Inflammatory macrophage treated with lipopolysaccharide for 4 hours (primary cell): ENCODE measurements around the gene VSTM2L.
A peak's percentile ranks its signal among the peaks of the same experiment; 100 is the strongest.

Source experiments
- DNase-seq: peaks from one replicate; pipeline ENCODE4 v3.0.0-alpha.2; 2020

Gene VSTM2L

GRCh38 chr20:37901654-37902503, 1.0 kb upstream of the VSTM2L start:
- peak; percentile 48 for DNase-seq

DNA sequence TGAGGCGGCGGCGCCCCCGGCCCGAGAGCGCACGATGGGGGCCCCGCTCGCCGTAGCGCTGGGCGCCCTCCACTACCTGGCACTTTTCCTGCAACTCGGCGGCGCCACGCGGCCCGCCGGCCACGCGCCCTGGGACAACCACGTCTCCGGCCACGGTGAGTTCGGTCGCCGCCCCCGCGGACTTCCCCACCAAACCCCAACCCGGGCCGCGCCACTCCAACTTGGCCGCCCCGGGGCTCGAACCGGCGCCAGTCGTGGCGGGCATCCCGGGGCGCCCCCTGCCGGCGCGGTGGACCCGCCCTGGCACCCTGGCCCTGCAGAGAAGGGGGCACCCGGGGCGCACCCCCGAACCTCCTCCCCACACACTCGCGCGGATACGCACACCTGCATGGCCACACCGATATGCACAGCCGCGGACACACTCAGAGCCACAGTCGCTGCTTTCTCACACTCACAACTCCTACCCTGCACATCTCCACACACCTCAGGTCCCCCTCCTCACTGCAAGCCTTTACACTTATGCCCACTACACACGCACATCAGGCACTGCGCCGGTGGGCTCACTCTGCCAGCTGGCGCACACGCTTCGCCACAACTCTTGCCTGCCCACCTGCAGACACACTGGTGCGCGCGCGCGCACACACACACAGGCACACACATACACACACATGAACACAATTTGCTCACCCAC, 535 bp downstream of the VSTM2L start:
- DNase-seq: no peak

DNA sequence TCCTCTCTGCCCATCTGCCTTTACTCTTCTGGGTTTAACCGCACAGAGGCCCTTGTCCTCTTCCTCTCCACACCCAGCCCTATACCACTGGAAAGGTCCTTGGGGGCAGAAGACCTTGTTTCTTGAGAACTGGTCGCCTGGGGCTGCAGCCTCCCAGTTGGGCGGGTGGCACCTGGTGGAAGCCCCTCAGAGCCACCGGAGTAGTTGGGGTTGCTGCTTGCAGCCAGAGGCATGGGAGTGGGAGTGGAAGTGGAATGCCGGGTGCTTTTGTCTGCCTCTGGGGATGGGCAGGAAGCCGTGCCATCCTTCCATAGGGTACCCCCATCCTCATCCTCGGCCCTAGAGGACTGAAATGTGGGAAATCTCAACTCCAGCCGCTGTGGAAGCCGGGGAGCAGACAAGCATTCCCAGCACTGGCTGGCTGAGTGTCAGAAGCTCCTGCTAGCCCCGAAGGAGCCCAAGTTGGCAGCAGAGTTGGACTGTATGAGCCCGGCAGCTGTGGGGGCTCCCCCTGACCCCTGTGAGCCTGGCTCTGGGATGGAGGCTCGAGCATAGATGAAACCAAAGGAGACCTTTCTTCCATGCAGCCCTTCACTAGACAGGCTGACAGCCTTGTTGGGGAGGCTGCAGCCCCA, 1.2 kb downstream of the VSTM2L start:
- DNase-seq: no peak

- no peak for DNase-seq
Observed at GRCh38 chr20:37904845-37905373, 2.0 kb downstream of the VSTM2L start.

DNA sequence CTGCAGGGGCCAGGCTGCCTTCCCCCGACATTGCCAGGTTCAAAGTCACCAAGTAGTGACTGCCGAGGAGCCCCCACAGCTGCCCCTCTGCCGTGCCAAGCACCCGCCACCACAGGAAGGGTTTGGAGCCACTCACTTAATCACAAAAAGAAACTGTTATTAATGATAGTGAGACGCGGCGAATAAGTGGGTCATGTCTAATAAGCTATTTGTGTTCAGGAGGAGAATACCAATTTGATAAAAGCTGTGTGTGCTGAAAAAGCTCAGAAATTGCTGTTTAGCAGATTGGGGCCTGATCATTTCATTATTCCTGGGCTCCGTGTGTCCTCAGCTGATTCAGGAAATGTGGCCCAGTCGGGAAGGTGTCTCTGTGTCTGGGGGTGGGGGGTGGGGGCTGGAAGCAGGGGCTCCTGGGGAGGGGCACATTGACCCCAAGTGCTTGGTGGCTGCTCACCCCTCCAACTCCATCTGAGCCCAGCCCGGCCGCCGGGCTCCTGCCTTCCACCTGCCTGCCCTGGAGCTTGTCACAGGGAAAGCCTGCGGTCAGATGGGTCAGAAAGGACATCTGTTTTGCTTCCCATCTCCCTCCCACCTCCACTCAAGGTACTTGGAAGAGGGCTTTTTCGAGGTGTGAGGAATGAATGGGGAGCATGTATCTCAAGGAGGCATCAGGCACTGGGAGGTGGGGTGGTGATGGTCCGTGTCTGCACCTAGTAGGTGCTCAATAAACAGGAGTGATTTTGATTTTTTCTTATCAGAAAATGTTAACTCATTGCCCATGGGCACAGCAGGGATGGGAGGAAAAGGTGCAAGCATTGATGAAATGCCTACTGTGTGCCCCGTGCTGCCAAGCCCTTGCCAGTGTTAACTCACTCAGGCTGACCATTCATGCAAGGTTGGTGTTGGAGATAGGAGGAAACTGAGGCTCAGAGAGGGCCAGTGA, 3.0 kb downstream of the VSTM2L start:
- no peak for DNase-seq

- DNase-seq: no peak
Observed at GRCh38 chr20:37907330-37907676, 4.4 kb downstream of the VSTM2L start.

- no peak for DNase-seq
Observed at GRCh38 chr20:37907677-37908401, 4.9 kb downstream of the VSTM2L start.

DNA sequence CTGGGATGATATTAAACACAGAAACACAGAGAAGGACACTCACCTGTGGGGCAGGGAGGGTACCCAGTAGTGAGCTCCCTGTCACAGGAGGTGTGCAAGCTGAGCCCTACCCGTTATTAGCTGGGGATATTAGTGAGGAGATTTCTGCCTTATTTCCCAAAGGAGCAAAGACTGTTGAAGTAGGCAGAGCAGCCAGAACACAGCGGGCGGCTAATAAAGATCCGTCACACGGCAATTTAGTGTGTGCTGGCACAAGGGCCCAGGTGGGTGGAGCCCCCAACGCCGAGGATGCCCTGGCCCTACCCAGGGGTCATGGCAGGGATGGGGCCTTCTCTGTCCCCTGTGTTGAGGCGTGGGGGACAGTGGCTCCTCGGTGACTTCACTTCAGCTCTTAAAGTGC, 8.3 kb downstream of the VSTM2L start:
- no peak for DNase-seq

- DNase-seq: no peak
Observed at GRCh38 chr20:37911838-37912281, 8.9 kb downstream of the VSTM2L start.

DNA sequence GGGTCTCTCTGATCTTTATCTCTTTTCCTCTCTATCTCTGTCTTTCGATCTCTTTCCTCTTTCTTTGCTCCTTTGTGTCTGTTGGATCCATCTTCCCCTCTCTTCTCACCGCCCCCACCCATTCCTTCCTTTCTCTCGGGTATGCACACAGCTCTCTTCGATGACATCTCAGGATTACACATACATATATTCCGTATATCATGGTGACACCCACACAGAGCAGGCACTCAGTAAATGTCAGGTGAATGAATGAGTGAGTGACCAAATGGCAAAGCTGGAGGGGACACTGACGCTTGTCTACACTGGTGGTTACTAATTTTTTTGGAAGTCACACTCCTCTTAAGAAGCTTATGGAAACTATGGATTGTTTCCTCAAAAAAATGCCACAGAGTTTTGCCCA, 9.9 kb downstream of the VSTM2L start:
- DNase-seq: no peak

DNA sequence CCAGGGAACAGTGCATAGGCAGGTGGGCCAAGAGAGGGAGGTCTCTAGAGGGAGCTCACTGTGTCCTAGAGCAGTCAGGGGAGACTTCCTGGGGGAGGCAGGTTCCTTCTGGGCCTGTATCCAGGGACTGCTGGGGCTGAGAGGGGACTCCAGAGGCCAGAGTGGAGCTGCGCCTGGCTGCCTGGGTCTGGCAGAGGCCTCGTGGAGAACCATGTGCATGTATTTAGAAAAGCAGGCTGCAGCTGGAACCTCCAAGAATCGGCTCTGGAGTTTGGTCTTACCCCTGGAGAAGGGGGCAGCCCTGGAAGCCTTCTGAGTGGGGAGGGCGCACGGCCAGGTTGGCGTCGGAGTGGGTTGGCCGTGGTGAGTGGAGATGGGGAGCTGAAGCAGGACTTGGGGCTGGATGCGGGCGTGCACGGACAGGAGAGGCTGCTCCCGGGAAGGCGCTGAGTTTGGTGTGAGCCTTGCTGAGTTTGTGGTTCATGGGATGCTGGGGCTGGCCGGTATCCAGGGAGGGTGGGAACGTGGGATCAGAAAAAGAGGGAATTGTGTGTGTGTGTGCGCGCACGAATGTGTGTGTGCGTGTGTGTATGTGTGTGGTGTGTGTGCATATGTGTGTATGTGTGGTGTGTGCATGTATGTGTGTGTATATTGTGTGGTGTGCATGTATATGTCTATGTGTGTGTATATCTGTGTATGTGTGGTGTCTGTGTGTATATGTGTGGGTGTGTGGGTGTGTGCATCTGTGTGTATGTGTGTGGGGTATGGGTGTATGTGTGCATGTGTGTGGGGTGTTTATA, 10.8 kb downstream of the VSTM2L start:
- no peak for DNase-seq

DNA sequence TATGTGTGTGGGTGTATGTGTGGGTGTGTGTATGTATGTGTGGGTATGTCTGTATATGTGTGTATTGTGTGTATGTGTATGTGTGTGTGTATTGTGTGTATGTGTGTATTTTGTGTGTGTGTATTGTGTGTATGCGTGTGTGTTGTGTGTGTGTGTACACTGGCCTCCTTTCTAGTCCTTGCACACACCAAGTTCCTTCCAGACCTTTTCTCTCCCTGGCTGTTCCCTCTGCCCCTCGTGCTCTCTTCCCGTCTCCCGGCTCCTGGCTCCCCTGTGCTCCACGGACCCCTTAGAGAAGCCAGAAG, 11.4 kb downstream of the VSTM2L start:
- DNase-seq: no peak

GRCh38 chr20:37914672-37915433, 11.9 kb downstream of the VSTM2L start:
- DNase-seq: no peak

DNA sequence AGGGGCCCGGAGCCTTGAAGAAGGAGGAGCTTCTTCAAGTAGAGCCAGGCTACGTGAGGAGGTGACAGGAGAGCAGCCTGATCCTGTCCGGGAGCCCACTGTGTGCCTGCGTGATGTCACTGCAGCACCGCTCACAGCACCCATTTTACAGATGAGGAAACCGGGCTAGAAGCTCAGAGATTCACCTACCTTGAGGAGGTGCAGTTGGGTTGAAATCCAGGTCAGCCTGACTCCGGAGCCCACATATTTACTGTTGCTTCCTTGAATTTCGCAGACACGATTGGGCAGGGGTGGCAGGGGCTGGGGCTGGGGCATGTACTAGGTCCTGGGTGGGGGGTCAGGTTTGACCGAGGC, 12.5 kb downstream of the VSTM2L start:
- DNase-seq: no peak

DNA sequence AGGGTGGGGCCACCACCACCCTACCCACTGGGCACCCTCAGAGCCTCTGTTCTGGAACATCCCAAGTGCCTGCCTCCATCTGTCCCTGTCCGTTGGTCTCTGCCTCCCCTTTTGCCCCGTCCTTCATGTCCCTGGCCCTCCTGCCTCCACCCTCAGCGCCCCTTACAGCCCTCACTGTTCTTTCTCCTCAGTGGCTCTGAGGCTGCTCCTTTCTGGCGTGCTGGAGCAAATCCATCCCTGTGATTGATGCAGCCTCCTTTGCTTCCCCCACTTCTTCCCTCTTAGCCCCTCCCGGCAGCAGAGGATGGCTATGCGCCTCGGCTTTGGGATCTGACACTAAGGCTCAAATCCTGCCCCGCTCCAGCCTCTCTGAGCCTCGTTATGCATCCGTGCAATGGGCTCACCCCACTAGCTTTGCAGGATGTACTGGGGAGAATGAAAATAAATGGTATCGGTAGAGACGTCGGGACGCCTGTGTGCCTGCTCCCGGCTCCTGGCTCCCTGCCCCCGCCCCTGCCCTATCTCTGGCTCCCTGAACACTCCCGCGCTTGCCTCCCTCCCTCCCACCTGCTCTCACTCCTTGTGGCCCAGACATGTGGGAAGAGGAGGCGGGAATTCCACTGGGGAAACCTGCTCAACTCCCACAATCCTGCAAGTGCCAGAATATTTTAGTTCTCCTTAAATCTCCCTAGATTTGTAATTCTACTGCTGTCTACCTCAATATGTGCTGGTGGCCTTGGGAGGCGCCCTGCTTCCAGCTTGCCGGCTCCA, 13.1 kb downstream of the VSTM2L start:
- DNase-seq: no peak

DNA sequence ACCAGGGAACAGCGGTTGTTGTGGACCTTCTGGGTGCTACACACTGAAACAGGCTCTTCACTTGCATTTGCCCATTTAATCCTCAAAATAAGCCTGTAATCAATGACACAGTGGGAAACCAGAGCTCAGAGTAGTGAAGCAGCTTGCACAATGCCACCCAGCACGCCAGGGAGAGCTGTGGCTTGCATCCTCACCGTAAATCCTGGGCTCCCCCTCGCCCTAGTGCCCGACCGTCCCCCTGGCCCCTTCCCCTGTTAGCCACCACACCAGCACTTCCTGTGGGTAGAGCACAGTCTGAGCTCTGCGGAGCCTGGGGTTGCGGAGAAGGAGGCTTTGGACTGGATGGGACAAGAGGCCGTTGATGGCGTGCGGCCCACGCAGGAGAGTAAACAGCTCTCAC, 14.5 kb downstream of the VSTM2L start:
- DNase-seq: no peak

DNA sequence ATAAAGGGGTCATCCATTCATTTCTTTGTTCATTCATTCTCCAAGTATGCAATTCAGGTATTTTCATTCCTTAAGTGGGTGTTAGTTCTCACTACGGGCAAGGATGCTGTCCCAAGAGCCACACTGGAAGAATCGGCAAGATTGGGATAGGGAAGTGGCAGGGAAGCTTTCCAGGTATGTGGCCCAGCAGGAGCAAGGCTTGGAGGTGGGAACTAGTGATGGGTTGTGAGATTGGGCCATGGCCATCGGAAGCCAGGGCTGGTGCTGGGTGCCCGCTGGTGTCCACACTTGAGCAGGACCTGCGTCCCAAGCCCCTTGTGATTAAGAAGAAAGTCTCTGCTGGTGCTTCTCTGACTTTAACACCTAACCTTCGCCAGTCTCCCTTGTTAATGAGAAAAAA, 15.1 kb downstream of the VSTM2L start:
- no peak for DNase-seq

DNA sequence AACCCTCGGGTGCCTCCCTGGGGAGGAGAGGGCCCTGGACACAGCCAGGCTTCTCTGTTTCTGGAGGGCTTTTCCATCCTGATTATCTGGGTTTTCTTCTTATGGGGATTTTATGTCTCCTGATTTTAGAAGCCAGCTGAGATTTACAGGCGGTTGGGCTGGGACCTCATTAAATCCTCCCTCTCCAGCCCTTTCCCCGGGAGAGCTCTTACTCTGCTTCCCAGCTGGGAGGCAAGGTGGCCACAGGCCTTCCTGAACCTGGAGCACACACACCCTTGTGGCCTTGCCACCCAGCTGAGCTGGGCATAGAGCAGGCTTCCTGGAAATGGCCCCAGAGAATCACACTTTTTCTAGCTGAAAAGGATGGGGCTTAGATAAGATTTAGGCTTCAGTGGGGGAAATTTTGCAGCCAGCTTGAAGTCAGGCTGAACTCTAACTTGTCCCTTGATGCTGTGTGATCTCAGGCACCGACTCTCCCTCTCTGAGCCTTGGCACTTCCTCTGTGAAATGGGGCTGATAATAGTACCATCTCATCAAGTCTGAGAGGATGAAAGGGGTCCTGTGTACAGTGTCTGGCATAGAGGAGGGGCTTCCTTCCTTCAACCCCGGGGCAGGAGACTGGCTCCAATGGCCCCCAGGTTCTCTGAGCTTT, 16.6 kb downstream of the VSTM2L start:
- DNase-seq: no peak

DNA sequence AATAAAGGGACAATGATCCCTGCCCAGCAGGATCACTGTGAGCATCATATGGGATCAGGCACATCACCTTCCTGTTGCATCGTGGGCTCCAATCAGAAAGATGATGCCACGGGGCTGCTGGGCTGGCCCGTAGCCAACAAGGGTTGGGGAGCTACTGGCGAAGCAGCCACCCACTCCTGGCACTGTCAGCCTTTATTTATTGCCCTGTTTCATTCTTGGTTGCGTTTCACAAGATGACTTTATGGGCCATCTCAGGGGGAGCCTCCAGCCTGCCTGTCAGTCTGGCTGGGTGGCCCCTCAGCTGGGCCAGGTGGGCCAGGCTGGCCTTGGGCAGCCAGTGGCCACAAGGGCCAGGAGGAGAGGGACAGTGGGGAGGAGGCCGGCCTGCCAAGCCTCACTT, 17.3 kb downstream of the VSTM2L start:
- DNase-seq: no peak
